D721Med (cell line): ENCODE data around the gene PIAS4.

Experiments
- DNase-seq: peaks from one replicate; pipeline ENCODE4 v3.0.0; 2011; ENCODE audit warnings: low spot score; ENCODE audit not compliant: insufficient read length
- FAIRE-seq: peaks from 2 replicates; lab custom pipeline; 2011; peaks lifted over from hg19 to GRCh38; lab: Jason Lieb, UNC
- TF ChIP-seq, protein P1 (sequence below): IDR thresholded peaks from 2 replicates; pipeline ENCODE4 v1.5.1; 2012; ENCODE audit warnings: mild to moderate bottlenecking, control low read depth; ENCODE audit not compliant: insufficient read depth; ENCODE audit errors: missing control alignments

The PIAS4 gene

DNA sequence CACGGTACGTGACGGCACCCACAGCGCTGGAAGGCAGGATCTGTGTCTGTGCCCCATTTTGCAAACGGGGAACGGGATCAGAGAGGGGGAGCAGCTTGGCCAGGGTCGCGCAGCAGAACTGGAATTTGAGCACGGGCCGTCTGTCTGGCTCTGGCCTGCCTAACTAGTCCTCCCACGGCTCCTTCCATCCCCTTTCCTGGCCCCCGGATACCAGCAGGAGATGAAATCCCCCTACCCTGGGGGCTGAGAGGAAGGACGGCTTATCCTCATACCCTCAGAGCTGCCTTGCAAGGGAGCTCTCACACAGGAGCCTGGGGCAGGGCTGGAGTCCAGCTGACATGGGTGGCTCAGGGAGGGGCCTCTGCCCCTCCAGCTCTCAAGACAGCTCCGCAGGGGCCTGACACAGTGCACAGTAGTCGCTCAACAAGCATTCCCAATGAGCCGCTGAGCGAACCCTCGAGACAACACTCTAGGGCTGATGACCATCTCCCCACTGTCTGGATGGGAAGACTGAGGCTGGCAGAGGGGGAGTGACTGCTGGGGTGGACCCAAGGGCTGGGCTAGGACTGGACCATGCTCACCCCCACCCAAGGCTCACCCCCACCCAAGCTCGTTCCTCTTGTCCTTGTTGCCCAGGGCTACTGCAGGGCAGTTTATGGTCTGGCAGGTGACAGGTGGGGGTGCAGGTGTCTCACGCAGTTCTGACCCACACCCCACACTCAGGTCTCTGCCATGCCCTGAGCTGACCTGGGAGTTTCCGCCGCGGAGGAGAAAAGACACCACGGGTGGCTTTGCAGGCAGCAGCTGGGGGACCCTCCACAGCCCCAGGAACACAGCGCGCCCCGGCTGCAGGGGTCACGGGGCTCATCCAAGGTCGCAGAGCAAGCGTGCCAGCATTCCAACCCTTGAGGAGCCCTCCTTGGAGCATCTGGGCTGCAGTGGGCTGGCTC, 55.2 kb downstream of the PIAS4 start:
- TF ChIP-seq, protein P1, sequence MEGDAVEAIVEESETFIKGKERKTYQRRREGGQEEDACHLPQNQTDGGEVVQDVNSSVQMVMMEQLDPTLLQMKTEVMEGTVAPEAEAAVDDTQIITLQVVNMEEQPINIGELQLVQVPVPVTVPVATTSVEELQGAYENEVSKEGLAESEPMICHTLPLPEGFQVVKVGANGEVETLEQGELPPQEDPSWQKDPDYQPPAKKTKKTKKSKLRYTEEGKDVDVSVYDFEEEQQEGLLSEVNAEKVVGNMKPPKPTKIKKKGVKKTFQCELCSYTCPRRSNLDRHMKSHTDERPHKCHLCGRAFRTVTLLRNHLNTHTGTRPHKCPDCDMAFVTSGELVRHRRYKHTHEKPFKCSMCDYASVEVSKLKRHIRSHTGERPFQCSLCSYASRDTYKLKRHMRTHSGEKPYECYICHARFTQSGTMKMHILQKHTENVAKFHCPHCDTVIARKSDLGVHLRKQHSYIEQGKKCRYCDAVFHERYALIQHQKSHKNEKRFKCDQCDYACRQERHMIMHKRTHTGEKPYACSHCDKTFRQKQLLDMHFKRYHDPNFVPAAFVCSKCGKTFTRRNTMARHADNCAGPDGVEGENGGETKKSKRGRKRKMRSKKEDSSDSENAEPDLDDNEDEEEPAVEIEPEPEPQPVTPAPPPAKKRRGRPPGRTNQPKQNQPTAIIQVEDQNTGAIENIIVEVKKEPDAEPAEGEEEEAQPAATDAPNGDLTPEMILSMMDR, result no peak
- DNase-seq (no peak), FAIRE-seq (no peak)

- FAIRE-seq, result no peak
- DNase-seq, result no peak
- TF ChIP-seq, protein P1, result no peak
These were observed 56.0 kb downstream of the PIAS4 start for GRCh38 chr19:4063369-4064148.

DNA sequence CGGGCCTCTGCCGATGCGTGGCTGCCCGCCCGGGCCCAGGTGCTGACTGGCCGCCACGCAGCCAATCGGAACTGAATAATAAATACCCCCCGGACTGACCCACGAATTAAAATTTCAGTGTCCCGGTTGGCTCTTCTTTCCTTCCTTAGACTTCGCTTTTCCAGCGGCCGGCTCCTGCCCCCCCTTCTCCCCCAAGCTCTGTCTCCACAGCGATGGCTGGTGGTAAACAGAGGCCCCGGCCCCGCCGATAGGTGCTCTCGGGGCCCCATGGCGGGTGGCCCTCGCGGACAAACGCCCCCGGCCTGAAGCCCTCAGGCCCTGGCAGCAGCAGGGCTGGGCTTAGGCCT, 56.6 kb downstream of the PIAS4 start:
- TF ChIP-seq, protein P1, result no peak
- DNase-seq, result no peak
- no peak for FAIRE-seq

DNA sequence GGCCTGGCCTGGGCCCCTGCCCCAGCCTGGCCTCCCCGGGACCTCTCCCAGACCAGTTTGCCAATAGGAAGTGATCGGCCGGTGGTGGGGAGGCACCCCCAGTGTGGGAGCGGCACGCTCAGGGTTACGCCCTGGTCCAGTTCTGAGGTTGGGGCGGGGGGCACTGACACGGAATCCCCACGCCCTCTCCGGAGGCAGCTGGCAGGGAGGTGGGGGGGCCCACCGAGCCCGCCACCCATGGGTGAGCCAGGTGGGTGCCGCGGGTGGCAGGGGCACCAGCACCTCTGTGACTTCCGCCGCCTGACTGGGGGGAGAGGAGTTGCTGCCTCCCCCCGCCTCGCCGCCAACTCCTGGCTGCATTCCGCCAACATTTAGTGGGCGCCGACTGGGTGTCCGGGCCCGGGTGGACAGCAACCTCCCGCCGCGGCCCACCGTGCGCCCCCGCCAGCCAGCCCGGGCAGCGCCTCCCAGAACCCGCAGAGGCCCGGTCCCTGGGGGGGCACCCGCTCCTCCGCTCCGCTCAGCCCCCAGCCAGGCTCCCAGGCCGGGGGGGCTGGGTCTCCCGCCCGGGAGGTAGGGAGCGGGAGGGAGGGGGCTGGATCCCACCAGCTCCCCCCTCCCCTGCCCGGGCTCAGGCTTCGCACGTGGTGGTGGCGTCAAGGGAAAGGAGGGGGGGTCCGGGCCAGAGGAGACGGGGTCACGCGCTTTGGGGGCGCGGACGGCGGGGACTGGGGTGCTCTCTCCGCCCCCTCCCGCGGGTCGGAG, 57.1 kb downstream of the PIAS4 start:
- DNase-seq (no peak), FAIRE-seq (no peak)
- TF ChIP-seq, protein P1, result no peak

GRCh38 chr19:4065430-4066175, 58.1 kb downstream of the PIAS4 start:
- FAIRE-seq (no peak), DNase-seq (peak; percentile 84)
- TF ChIP-seq, protein P1, result no peak

DNA sequence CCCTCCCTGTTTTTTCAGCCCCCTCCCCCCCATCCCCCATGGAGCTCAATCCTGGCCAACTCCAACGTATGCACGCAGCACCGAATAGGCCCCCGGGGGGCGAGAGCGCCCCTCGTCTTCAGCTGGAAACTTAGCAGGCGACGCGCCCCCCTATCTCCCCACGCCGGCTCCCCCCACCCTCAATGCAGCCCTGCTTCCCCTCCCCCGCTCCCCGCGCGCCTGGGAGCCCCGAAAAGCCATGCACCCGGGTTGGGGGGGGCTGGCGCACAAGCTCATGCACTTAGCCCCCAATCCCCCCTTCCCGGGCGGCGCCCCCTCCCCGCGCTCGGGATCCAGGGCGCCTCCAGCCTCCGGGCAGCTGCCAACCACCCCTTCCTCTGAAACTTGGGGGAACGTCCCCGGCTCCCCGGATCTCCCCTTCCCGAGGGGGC, 58.7 kb downstream of the PIAS4 start:
- TF ChIP-seq, protein P1, result no peak
- FAIRE-seq (no peak), DNase-seq (no peak)
